ENCODE data around the gene NCOA1. TPM values are rescaled to one million over a fixed set of nuclear protein-coding genes. Genes with fewer than 3 reads are reported as not detected.

Gene NCOA1
- total RNA-seq, 1 experiment from 2014 or later: 37.1 TPM

GRCh38 chr2:24650997-24651642 lies 160.1 kb downstream of the NCOA1 start:
- no peak overlapping the region for H3K4me3 Mint-ChIP-seq (ENCODE audit: unreplicated experiment)
- no peak overlapping the region for H3K4me3 ChIP-seq (ENCODE audit: low read depth, low read length)
- H3K9me3 Mint-ChIP-seq (ENCODE audit: unreplicated experiment): no peaks in the 10 kb centered on the region
- H3K27me3 ChIP-seq (replicated peaks; ENCODE audit: control insufficient read depth, insufficient read depth, low read length): no peaks in the 10 kb centered on the region
- intact Hi-C loops (cut with micrococcal nuclease; ENCODE audit: unreplicated experiment): no loop called here
- no peaks in the 10 kb centered on the region for H3K4me1 ChIP-seq
- no peaks in the 10 kb centered on the region for H3K9me3 ChIP-seq
- BruUV-seq (replicated peaks): no TSS peak
- TF ChIP-seq CTCF (IDR thresholded peaks at IDR 0.05; ENCODE audit: insufficient read depth in 1 of 2, low read depth in 1 of 2, low read length in 1 of 2, severe bottlenecking in 1 of 2, unreplicated experiment in 1 of 2): no peak
- H3K4me1 Mint-ChIP-seq (ENCODE audit: low read depth, unreplicated experiment): no peaks in the 10 kb centered on the region
- H3K27me3 Mint-ChIP-seq (ENCODE audit: insufficient read depth, unreplicated experiment): no peaks in the 10 kb centered on the region
- H3K36me3 ChIP-seq (ENCODE audit: control insufficient read depth, insufficient read depth, low read length): no peaks in the 10 kb centered on the region
- no peaks in the 10 kb centered on the region for H3K36me3 Mint-ChIP-seq (ENCODE audit: insufficient read depth, unreplicated experiment)
- CTCF ChIA-PET: no interaction called here
- POLR2A ChIA-PET: no interaction called here
- no peak overlapping the region for H3K27ac Mint-ChIP-seq (ENCODE audit: unreplicated experiment)
- no peak for DNase-seq

GRCh38 chr2:24651643-24652003 lies 160.6 kb downstream of the NCOA1 start:
- no TSS peak for BruUV-seq (replicated peaks)
- H3K4me1 Mint-ChIP-seq (ENCODE audit: low read depth, unreplicated experiment): no peaks in the 10 kb centered on the region
- H3K27me3 ChIP-seq (replicated peaks; ENCODE audit: control insufficient read depth, insufficient read depth, low read length): no peaks in the 10 kb centered on the region
- H3K4me1 ChIP-seq: no peaks in the 10 kb centered on the region
- no peak for DNase-seq
- H3K36me3 ChIP-seq (ENCODE audit: control insufficient read depth, insufficient read depth, low read length): no peaks in the 10 kb centered on the region
- ChIA-PET POLR2A (no interaction called here), CTCF (no interaction called here)
- intact Hi-C loops (cut with micrococcal nuclease; ENCODE audit: unreplicated experiment): no loop called here
- no peak for TF ChIP-seq CTCF (IDR thresholded peaks at IDR 0.05; ENCODE audit: insufficient read depth in 1 of 2, low read depth in 1 of 2, low read length in 1 of 2, severe bottlenecking in 1 of 2, unreplicated experiment in 1 of 2)
- no peaks in the 10 kb centered on the region for H3K27me3 Mint-ChIP-seq (ENCODE audit: insufficient read depth, unreplicated experiment)
- no peak overlapping the region for H3K4me3 ChIP-seq (ENCODE audit: low read depth, low read length)
- H3K27ac Mint-ChIP-seq (ENCODE audit: unreplicated experiment): no peak overlapping the region
- no peaks in the 10 kb centered on the region for H3K9me3 ChIP-seq
- no peak overlapping the region for H3K4me3 Mint-ChIP-seq (ENCODE audit: unreplicated experiment)
- H3K36me3 Mint-ChIP-seq (ENCODE audit: insufficient read depth, unreplicated experiment): no peaks in the 10 kb centered on the region
- no peaks in the 10 kb centered on the region for H3K9me3 Mint-ChIP-seq (ENCODE audit: unreplicated experiment)

- Histone ChIP-seq H3K4me3 (ENCODE audit: low read depth, low read length) (no peak overlapping the region), H3K36me3 (ENCODE audit: control insufficient read depth, insufficient read depth, low read length) (no peaks in the 10 kb centered on the region), H3K4me1 (no peaks in the 10 kb centered on the region), H3K27me3 (replicated peaks; ENCODE audit: control insufficient read depth, insufficient read depth, low read length) (no peaks in the 10 kb centered on the region), H3K9me3 (no peaks in the 10 kb centered on the region)
- H3K27ac Mint-ChIP-seq (ENCODE audit: unreplicated experiment): no peak overlapping the region
- CTCF ChIA-PET: no interaction called here
- POLR2A ChIA-PET: interaction anchor here (0.6 kb wide), 1 partner anchor 162 kb away, joined by 5 read pairs; no protein-coding TSS in a partner anchor
- intact Hi-C loops (cut with micrococcal nuclease; ENCODE audit: unreplicated experiment): no loop called here
- H3K9me3 Mint-ChIP-seq (ENCODE audit: unreplicated experiment): no peaks in the 10 kb centered on the region
- H3K4me3 Mint-ChIP-seq (ENCODE audit: unreplicated experiment): no peak overlapping the region
- BruUV-seq (replicated peaks): no TSS peak
- no peaks in the 10 kb centered on the region for H3K27me3 Mint-ChIP-seq (ENCODE audit: insufficient read depth, unreplicated experiment)
- TF ChIP-seq CTCF (IDR thresholded peaks at IDR 0.05; ENCODE audit: insufficient read depth in 1 of 2, low read depth in 1 of 2, low read length in 1 of 2, severe bottlenecking in 1 of 2, unreplicated experiment in 1 of 2): no peak
- DNase-seq: no peak
- peaks cover 6% of the 10 kb centered on the region for H3K4me1 Mint-ChIP-seq (ENCODE audit: low read depth, unreplicated experiment)
- H3K36me3 Mint-ChIP-seq (ENCODE audit: insufficient read depth, unreplicated experiment): no peaks in the 10 kb centered on the region
Observed at GRCh38 chr2:24652265-24653182, 161.5 kb downstream of the NCOA1 start.

Measured in Caco-2 (cell line).